Type B pancreatic cell (in vitro differentiated cells): ENCODE results near the gene APOC1. TPM values are rescaled to one million over a fixed set of nuclear protein-coding genes. Genes with fewer than 3 reads are reported as not detected.

Experiments used
- DNase-seq: peaks from one replicate; pipeline ENCODE4 v3.0.0; 2021; ENCODE audit warnings: mixed read lengths; ENCODE audit not compliant: unreplicated experiment; ENCODE audit errors: extremely low spot score
- H3K27ac Mint-ChIP-seq: 2 replicates; pipeline ENCODE4 v1.8.0; 2021; ENCODE audit warnings: mild to moderate bottlenecking, mixed read lengths
- H3K27me3 Mint-ChIP-seq: 2 replicates; pipeline ENCODE4 v1.8.0; 2021; ENCODE audit warnings: mixed read lengths
- H3K36me3 Mint-ChIP-seq: 2 replicates; pipeline ENCODE4 v1.8.0; 2021; ENCODE audit warnings: mixed read lengths
- H3K4me1 Mint-ChIP-seq: one replicate; pipeline ENCODE4 v1.8.0; 2021; ENCODE audit warnings: mixed read lengths; ENCODE audit not compliant: unreplicated experiment
- H3K4me3 Mint-ChIP-seq: 2 replicates; pipeline ENCODE4 v1.8.0; 2021; ENCODE audit warnings: mild to moderate bottlenecking, mixed read lengths
- H3K9me3 Mint-ChIP-seq: 2 replicates; pipeline ENCODE4 v1.8.0; 2021; ENCODE audit warnings: mixed read lengths
- CTCF ChIP-seq: fragments of 200-600 bp; sonication (generic); conservative IDR thresholded peaks from 2 replicates; pipeline ENCODE4 v1.5.0; 2021; ENCODE audit warnings: antibody characterized with exemption, mild to moderate bottlenecking
- total RNA-seq: library from RNA; stranded (reverse); gene quantifications from 2 replicates; pipeline ENCODE4 v1.2.1, GENCODE V29; 2021; ENCODE audit warnings: low replicate concordance

APOC1 gene
- total RNA-seq, 1 donor from 2014 or later: 76.3 TPM

DNA sequence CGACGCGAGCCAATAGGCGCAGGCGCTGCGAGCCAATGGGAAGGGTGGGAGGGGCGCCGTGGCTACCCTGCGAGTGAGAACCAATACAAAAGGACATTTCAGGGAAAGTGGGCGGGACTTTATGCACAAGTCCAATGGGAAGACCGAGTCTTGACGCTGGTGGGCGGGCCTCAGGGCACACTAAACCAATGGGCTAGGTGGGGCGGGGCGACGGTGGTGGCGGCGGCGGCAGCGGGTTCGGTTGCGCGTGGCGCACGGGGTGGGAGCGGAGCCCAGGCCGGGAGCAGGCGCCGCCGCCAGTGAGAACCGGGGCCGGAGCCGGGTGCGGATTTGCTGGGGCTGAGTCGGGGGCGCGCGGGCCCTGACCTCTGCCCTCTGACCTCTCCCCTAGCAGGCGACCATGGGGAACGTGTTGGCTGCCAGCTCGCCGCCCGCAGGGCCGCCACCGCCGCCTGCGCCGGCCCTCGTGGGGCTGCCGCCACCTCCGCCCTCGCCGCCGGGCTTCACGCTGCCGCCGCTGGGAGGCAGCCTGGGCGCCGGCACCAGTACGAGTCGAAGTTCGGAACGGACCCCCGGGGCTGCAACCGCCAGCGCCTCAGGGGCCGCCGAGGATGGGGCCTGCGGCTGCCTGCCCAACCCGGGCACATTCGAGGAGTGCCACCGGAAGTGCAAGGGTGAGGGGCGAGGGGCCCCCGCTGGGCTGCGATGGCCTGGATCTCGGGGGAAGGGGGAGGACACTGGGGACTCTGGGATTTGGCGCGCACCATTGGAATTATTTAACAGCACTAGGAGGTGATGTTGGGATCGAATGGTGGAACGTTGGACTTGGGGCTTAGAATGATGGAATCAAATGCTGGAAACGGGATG, 23.2 kb upstream of the APOC1 start, which contains the start of gene TOMM40:
TOMM40 (plus strand) TSS at position 239 of the 867 bp plus-strand sequence; CDS start at position 401, 162 bp downstream.
- peak within 1 kb of the TSS; percentile 96 for H3K27ac Mint-ChIP-seq
- no peaks in the 10 kb centered on the region for H3K9me3 Mint-ChIP-seq
- DNase-seq: no peak
- TF ChIP-seq CTCF: peak; percentile 42
- H3K36me3 Mint-ChIP-seq: peaks cover 23% of the 10 kb centered on the region
- H3K27me3 Mint-ChIP-seq: no peaks in the 10 kb centered on the region
- H3K4me3 Mint-ChIP-seq: peak within 1 kb of the TSS; percentile 94
- H3K4me1 Mint-ChIP-seq: peaks cover 26% of the 10 kb centered on the region

DNA sequence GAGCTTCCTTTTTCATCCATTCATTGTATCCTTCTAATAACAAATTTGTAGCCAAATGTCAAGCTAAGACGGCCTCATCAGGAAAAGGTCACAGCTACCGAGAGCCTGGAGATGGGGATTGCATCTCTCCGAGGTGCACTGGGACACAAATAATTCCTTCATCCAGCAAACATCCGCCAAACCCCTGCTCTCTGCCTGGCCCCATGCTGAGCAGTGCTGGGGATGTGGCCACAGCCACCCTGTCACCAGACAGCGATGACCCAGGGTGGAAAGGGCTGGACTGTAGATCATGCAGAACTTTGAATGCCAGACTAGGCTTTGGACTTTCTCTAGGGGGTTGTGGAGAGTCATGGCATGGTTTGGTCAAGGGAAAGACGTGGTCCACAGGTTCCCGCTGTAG, 21.5 kb upstream of the APOC1 start:
- H3K36me3 Mint-ChIP-seq: peaks cover 17% of the 10 kb centered on the region
- no peaks in the 10 kb centered on the region for H3K27me3 Mint-ChIP-seq
- H3K27ac Mint-ChIP-seq: peak overlapping the region; percentile 16
- H3K9me3 Mint-ChIP-seq: no peaks in the 10 kb centered on the region
- peaks cover 26% of the 10 kb centered on the region for H3K4me1 Mint-ChIP-seq
- H3K4me3 Mint-ChIP-seq: peak overlapping the region; percentile 94
- DNase-seq: no peak
- no peak for TF ChIP-seq CTCF

DNA sequence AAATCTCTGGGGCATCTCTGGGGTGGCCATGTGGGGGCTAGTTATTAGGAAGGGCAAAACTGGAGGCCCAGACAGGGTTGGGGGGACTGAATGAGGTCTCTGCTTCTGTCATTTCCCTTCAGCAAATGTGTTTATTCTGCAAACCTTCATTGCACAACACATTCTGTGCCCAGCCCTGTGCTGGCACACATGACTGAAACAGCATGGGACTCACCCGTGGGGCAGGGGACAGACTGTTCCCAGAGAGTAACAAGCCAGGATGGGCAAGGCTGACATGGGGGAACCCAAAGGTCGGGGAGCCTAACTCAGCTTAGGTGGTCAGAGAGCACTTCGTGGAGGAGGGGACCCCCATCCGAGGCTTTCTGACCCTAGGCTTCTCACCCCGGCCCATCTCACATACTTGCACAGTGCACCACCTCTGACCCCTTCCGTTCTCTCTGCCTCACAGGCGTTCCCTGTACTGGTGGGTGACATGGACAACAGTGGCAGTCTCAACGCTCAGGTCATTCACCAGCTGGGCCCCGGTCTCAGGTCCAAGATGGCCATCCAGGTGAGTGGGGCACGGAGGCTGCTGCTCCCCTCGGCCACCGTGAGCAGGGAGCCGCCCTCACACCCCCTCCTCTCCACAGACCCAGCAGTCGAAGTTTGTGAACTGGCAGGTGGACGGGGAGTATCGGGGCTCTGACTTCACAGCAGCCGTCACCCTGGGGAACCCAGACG, 20.9 kb upstream of the APOC1 start:
- Mint-ChIP-seq H3K36me3 (peaks cover 17% of the 10 kb centered on the region), H3K27ac (no peak overlapping the region)

GRCh38 chr19:44894052-44894400, 20.4 kb upstream of the APOC1 start:
- DNase-seq: no peak
- Mint-ChIP-seq H3K9me3 (no peaks in the 10 kb centered on the region), H3K4me1 (peaks cover 24% of the 10 kb centered on the region), H3K27ac (no peak overlapping the region), H3K27me3 (no peaks in the 10 kb centered on the region), H3K36me3 (peaks cover 15% of the 10 kb centered on the region), H3K4me3 (no peak overlapping the region)
- TF ChIP-seq CTCF: no peak

More for the DNA sequence above, 20.9 kb upstream of the APOC1 start:
- H3K9me3 Mint-ChIP-seq: no peaks in the 10 kb centered on the region
- no peaks in the 10 kb centered on the region for H3K27me3 Mint-ChIP-seq
- DNase-seq: no peak
- H3K4me3 Mint-ChIP-seq: peak overlapping the region; percentile 94
- peaks cover 26% of the 10 kb centered on the region for H3K4me1 Mint-ChIP-seq
- no peak for TF ChIP-seq CTCF

DNA sequence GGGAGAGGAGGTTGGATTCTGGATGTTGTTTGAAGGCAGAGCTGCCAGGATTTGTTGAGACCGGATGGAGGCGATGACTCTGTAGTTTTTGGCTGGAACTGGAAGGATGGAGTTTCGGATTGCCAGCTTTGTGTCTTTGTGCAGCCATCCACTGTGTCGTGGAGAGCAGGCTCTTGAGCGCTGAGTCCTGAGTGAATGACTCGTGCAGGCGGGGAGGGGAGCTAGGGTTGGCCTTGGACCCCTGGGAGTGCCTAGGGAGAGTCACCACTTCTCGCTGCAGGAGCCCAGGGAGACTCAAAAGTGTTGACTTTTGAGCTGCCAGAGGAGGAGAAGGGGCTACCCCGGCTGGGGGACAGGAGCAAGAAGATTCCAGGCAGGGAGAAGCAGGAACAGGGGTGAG, 19.5 kb upstream of the APOC1 start:
- TF ChIP-seq CTCF: no peak
- no peak overlapping the region for H3K27ac Mint-ChIP-seq
- no peak for DNase-seq
- H3K4me3 Mint-ChIP-seq: no peak overlapping the region
- H3K4me1 Mint-ChIP-seq: peaks cover 22% of the 10 kb centered on the region
- no peaks in the 10 kb centered on the region for H3K27me3 Mint-ChIP-seq
- H3K9me3 Mint-ChIP-seq: no peaks in the 10 kb centered on the region
- H3K36me3 Mint-ChIP-seq: peaks cover 14% of the 10 kb centered on the region
